SH-SY5Y (cell line): Measurements from ENCODE around the gene MEI1.

Source experiments
- GATA2 ChIP-seq: IDR thresholded peaks from 2 replicates; pipeline ENCODE4 v1.6.1; 2011; ENCODE audit warnings: mild to moderate bottlenecking, low read depth, low read length
- GATA3 ChIP-seq: IDR thresholded peaks from 2 replicates; pipeline ENCODE4 v1.6.1; 2011; ENCODE audit warnings: low read depth, mild to moderate bottlenecking, low read length, moderate library complexity

DNA sequence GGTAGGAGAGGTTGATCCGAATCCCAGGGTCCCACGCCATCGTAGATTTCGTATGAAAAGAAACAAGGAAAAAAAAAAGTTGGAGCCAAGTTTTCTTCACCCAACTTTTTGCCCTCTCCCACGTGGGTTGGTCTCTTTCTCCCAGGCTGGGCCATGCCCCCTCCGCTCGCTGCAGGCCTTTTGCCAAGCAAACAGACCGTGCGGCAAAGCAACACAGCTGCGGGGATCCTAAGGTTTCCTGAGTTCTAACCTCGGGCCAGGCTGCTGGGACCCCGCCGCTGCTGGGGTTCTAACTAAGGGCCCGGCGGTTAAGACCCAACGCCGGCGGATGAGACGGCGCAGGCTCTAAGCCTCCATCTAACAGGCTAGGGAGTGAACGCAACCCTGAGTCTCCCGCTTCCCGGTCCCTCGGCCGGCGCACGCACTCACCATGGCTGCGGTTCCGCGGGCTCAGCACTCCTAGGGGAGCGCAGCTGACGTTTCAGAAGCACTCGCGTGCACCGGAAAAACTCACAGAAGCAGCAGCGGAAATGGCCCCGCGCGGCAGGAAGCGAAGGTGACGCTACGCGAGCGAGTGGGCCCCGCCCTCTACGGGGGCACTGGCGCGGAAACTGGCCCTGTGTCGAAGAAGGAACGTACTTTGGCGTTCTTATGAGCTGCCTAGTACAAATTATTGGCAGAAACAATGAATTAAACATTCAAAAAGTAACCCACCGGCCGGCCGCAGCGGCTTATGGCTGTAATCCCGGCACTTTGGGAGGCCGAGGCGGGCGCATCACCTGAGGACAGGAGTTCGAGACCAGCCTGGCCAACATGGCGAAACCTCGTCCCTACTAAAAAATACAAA is 10.7 kb upstream of the MEI1 start, which contains the start of gene SNU13:
- TF ChIP-seq GATA2 (no peak), GATA3 (no peak)
